NCI-H1417 (cell line): Measurements from ENCODE around the gene HMCES.
"Not testable (repeated sequence)": the region's sequence is repeated elsewhere in the genome, so short reads cannot be mapped to it uniquely, and the experiment has no call there.

Source experiments
- DNase-seq, 3 experiments: peaks; one replicate each; lab custom pipeline; 2025; lab: John Stamatoyannopoulos, UW

HMCES gene

DNA sequence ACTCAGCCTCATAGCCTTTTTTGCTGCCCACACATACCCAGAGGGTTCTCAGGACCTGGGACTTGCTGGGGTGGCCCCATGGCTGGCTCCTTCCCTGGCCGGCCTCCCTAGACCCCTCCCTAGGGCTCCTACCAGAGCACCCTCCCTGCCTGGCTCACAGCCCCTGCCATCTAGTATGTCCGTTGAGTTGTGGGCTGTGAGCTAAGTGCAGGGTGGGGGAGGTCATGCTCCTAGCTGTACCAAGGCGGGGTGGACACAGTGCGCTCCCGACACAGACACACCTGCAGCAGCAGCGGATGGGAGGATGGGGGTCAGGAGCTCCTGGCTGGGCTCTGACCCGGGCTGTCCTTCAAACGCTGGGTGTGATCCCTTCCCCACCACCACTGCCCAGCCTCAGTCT, 41.6 kb downstream of the HMCES start:
- DNase-seq: no peak

DNA sequence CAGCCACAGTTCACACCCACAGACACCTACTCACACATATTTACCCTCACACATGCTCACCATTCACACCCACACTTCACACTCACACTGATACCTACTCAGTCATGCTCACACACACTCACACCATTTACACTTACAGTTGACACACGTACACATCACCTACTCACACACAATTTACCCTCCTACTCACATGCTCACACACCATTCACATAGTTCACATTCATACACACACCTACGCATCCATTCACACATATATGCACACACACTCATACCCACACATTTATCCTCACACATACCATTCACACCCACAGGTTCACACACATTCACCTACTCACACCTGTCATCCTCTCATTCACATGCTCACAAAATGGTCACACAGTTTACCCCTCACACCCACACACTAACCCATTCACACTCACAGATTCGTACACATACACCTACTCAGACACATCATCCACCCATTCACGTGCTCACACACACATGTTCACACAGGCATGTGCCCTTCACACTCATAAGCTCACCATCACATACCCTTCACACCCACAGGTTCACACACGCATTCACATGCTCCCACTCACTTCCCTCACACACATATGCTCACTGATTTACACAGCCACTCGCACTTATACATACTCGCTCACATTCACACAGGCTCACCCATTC, 42.3 kb downstream of the HMCES start:
- DNase-seq: no peak

DNA sequence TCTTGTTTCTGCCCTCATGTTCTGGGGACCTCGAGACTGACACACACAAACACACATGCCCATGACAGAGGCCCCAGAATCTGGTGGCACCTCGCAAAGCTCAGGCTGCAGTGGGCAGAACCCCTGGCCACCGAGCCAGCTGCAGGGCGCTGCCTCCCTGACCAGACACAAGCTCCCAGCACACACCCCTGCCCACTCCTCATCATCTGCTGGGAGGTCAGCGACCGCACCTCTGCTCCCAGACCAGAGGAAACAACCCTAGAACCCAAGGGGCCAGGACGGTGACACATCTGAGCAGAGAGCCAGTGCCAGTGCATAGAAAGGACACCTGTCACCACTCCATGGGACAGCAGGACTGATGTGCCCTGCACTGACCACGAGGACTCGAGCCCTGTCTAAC, 43.2 kb downstream of the HMCES start:
- DNase-seq: no peak

DNA sequence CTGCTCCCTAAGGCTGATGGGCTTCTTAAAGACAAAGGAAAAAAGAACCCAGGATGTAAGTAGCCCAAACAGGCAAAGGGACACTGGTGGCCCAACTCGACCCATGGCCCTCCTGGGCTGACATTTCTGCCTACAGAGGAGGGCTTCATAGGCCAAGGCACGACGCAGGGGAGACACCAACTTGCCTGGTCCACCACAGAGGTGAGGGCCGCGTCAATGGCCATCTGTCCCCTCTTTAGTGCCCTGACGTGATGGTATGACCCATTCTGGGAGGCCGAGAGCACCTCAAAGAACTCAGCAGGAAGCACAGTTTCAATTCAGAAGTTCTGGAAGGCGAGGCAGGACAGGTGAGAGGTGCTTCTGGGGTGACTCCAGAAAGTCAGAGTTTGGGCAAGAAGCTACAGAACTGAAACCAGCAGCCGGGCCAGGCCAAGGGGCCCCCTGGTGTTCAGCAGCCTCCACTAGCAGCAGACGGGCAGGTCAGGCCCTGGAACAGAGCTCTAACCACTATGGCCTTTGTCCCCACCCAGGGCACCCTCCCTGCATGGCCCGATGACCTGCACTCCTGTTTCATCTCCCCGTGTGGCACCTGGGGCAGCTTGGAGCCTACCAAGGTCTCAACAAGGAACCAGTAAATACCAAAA, 45.1 kb downstream of the HMCES start:
- no peak for DNase-seq

DNA sequence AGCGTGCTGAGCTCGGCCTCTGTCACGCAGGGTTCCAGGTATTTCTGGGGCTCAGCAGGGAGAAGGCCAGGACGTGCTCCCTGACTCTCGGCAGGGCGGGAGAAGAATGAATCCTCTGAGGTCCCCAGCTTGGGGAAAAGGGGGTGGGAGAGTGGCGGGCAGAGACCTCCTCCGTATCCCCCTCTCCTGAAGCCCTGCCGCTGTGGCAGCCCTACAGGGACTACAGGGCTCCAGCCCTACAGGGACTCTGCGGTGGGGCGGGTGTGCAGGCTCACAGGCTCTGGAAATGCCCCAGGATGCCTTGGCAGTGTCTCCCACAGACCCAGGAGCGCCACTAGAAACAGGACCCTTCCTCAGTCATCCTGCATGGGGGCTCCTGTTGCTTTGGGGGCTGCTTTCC, 46.2 kb downstream of the HMCES start:
- DNase-seq: no peak

DNA sequence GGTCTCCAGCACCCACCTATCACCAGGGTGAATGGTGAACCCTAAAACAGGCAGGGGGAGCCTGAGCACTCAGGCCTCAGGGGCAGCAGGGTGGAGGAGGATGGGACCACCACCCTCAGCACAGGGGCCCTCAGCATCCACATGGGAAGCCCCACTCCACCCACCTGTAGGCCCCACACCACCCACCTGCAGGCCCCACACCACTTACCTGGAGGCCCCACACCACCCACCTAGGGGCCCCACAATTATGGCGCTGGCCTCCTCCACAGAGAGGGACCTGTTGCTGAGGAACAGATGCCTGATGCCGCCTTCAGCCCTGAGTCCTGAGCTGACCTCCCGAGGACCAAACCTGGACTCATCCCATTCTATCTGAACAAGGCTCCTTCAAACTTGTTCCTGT, 46.7 kb downstream of the HMCES start:
- no peak for DNase-seq

DNA sequence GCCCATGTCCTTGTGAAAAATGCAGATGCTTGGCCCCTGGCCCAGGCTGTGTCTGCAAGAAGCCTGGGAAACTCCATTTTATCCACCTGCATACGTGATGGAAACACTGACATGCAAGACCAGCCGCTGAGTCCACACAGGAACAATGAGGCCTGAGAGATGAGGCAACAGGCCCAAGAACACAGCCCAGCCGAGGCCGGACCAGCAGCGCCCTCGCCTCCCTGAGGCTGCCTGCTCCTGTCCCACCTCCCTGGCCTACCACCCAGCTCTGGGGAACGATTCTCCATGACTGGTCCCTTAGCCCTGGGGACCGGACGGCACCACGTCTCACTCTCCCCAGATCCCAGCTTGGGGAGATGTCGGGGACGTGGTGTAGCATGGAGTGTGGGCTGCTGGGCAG, 47.5 kb downstream of the HMCES start:
- DNase-seq: no peak

DNA sequence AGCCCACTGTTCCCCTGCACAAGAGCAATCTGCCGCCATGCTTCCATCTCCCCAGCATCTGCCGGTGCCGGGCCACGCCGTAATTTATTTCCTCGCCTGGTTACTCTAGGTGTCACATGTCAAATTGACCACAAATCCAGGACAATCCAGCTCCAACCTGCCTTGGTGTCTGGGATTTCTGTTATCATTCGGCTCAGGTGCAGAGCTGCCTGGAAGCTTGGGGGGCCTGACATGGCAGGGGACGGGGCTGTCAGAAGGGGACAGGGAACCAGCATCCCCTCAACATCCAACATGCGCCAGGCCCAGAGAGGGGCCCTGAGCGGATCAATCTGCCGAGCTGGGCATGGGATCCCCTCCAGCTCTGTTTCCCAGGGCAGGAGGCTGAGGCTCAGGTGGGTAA, 47.9 kb downstream of the HMCES start:
- peak in 1 of 3 experiments; percentile 36 for DNase-seq

DNA sequence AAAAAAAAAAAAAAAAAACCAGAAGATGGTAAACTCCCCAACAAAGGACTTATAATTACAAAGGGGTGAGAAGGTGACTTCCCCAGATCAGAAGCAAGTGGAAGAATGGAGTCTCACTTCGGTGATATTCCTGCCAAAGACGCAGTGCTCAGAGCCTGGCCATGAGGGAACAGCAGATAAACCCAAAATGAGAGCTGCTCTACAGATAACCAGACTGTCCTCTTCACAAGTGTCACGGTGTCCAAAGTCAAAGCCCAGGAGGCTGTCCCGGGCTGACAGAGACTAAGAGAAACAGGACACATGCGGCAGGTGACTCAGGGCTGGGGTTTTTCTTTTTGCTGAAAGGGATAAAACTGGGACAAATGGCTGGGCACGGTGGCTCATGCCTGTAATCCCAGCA, 48.8 kb downstream of the HMCES start:
- no peak for DNase-seq

DNA sequence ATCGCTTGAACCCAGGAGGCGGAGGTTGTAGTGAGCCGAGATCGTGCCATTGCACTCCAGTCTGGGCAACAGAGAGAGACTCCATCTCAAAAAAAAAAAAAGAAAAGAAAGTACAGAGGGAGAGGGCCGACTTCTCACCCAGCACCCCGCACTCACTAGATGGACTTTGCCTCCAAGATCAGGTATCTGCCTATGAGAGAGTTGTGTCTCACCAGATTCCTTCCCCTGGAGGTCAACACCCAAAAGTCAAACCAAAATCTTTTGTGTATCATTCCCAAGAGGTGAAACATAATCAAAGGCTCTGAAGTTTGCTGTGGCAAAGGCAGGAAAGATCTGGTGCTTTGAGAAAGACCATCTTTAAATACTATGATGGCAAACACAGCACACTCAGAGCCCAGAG, 51.2 kb downstream of the HMCES start:
- DNase-seq: no peak

DNA sequence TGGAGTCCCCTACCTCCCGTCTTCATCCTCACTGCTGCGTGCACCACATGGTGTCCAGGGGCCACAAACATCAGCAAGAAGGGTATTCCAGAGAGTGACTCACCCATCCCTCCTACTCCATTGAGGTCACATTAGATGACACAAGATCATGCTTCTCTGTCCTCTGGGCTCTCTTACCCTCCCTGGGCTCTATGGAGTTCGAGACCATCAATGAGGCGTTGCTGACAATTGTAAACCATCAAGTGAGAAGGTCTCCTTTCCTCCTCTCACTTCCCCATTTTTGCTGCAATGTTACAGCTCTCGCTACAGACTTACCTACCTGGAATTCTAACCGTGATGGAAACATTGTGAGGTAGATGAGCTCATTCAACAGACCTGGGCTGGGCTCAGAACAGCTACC, 51.7 kb downstream of the HMCES start:
- DNase-seq: no peak

DNA sequence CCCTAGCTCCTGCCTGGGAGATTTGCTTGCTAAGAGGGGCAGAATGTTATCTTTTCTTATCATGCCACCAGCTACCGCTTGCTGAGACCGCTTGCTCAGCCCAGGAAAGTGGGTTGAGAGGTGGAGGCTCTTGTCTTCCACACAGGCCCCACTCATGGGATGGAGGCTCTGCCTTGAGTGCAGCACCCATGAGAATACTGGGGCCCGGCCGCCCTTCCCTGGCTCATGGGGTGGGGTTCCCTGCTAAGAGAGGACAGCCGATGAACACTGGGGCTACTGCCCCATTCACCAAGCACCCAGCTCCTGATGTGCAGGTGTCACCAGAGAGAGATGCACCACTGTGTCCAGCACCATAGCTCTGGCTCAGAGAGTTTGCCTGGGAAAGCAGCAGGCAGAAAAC, 55.2 kb downstream of the HMCES start:
- DNase-seq: no peak

DNA sequence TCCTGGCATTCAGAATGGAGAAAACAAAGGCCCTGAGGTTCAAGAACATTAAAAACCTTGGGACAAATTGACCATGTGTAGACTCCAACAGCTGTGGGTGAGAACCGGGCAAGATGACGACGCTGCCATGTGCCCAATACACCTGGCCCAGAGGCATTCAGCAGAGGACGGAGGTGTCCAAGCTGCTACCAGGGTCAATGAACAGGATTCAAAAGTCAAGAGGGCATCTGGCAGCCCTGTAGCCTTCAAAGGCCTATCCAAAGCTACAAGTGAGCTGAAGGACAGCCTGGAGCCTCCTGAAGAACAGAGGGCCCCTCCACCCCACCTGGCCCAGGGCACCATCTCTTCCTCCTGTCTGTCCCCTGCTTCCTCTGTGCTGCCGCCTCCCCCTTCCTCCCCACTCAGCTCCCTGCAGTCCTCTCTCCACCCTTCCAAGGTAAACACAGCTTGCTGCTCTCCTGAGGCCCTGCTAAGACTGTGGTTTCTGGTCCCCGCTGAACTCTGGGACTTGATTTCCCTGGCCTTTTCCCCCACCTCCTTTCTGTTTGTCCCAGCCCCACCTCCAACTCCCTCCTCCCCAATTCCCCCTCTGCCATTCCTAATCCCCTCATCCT, 57.5 kb downstream of the HMCES start:
- DNase-seq: peak in 2 of 3 experiments; percentile 41 to 57

DNA sequence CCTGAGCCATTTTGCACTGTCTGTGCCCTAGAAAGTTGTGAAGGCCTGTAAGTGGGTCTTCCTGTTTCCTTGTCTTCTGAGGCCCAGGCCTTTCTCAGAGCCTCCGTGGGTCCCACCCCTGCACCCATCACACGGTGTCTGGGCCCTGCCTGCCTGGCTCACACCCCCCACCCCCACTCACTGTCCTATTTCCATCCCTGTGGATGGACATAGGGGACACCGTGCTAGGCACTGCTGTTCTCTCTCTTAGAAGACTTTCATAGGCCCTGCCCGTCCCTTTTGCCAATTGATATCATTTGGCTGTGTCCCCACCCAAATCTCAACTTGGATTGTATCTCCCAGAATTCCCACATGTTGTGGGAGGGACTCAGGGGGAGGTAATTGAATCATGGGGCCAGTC, 59.0 kb downstream of the HMCES start:
- DNase-seq: not testable (repeated sequence)

DNA sequence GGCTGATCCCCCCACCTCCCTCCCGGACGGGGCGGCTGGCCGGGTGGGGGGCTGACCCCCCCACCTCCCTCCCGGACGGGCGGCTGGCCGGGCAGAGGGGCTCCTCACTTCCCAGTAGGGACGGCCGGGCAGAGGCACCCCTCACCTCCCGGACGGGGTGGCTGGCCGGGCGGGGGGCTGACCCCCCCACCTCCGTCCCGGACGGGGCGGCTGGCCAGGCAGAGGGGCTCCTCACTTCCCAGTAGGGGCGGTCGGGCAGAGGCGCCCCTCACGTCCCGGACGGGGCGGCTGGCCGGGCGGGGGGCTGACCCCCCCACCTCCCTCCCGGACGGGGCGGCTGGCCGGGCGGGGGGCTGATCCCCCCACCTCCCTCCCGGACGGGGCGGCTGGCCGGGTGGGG, 60.5 kb downstream of the HMCES start:
- not testable (repeated sequence) for DNase-seq

DNA sequence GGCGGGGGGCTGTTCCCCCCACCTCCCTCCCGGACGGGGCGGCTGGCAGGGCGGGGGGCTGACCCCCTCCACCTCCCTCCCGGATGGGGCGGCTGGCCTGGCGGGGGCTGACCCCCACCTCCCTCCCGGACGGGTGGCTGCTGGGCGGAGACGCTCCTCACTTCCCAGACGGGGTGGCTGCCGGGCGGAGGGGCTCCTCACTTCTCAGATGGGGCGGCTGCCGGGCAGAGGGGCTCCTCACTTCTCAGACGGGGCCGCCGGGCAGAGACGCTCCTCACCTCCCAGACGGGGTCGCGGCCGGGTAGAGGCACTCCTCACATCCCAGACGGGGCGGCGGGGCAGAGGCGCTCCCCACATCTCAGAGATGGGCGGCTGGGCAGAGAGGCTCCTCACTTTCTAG, 61.2 kb downstream of the HMCES start:
- DNase-seq: not testable (repeated sequence)

DNA sequence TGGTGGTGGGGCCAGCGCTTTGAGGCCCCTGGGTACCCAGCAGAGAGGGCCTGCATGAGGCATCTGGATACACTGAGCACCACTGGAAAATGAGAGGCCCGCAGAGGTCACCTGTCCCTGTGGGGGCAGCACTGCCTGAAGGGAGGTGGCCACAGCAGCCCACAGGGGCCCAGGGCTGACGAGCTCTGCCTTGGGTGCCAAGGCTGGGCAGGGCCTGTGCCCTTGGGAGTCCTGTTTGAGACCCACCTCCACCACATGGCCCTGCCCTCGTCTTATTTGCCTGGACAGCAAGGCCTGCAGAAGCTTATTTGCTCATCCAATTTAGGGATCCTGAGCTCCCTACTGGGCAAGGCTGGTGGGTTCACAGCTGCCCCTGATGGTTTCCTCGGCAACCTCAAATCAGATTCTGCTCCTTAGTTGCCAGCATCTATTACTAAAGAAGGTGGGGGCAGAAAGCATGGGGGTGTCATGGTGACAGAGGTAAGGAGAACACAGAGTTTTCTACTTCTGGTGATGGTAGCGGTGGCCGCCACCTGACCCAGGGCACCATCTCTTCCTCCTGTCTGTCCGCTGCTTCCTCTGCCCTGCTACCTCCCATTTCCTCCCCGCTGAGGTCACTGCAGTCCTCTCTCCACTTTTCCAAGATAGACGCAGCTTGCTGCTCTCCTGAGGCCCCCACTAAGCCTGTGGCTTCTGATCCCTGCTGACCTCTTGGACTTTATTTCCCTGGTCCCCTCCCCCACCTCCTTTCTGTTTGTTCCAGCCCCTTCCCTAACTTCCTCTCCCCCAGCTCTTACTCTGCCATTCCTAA, 62.9 kb downstream of the HMCES start:
- peak in 1 of 3 experiments; percentile 21 for DNase-seq

DNA sequence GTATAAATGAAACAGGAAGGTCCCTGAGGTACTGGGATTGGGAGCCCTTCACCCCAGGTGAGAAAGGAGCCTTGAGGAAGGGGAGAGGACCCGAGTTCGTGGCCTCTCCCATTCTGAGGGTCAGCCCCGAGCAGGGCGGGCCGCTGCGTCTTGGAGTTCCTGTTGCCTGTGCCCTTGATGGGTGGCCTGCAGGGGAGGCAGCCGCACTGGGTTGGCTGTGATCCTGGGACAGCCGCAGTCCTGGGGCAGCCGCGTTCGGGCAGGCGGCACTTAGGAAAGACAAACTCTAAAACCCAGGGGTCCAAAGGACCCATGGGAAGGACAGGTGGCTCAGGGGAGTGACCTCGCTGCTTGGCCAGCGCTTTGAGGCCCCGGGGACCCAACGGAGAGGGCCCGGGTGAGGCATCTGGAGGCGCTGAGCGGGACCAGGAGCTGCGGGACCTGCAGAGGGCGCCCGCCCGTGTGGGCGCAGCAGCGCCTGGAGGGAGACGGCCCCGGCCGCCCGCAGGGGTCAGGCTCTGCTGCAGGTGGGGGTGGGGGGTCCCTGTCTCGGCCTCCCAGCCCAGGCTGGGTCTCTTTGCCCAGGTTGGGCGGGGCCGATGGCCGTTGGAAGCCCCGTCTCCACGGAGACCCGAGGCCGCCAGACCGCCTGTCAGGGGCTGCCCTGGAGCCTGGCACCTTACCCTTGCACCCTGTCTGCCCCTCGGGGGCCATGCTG, 65.1 kb downstream of the HMCES start:
- DNase-seq: no peak

DNA sequence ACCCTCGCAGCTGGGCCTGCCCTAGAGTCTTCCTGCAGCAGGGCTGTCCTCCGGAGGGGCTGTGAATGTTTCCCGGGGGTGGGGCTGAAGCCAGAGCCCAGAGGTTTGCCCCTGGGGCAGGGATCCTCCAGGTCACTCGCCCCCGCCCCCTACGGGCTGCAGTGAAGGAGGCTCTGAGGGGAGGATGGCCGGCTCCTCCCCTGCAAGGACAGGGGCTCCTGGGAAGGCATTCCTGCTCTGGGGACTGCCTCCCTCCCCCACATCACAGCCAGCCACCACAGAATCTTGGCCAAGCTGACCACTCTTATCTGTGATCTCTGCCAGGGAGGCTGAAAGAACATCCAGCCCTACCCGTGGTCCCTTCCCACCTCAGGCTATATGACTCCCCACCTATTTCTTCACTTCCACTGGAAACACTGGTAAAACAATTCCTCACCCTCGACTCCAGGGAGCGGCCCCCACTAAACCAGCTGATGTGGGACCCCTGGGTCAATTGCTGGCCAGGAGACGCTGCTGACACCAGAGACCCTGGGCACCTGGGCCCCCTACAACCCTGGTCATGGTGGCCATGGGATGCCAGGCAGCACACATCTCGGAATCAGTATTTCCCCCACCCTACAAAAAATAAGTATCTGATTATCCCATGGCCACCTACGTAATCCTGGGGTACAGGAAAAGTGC, 66.0 kb downstream of the HMCES start:
- no peak for DNase-seq

DNA sequence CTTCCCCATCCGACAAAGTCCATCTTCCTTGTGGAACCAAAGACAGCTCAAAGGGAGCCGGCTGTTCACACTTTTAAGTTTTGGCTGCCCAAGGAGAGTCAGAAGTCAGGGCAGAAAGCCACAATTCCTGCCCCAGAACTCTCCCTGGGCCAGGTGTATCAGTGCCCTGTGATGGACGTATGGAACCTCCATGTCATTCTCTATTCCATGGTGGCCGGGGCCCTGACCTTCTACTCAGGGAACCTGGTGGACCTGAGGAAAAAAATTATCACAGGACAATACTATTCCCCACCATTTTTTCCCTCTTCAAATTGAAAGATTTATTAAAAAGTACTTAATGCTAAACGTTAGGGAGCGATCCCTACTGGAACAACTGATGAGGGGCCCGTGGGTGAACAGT, 66.6 kb downstream of the HMCES start:
- DNase-seq: no peak

DNA sequence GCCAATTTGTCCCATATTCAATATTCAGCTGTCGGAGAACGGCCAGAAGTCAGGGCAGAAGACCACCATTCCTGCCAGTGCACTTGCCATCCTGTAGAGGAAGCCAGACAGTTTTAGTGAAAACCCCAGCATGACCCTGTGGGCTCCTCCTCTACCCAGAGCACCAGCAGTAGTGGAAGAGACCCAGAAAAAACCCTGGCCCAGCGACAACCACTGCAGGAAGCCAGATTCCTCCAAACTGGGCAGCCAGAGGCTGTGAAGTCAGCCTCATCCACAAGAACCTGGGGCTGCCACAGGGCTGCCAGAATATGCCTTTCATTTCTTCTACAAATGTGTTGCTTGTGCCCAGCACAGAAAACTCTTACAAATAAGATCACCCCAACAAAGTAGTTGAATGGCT, 67.3 kb downstream of the HMCES start:
- no peak for DNase-seq
